Keratinocyte (primary cell): ENCODE measurements around the gene ARHGAP6. TPM values are rescaled to one million over a fixed set of nuclear protein-coding genes. Genes with fewer than 3 reads are reported as not detected.

Experiments
- DNase-seq: peaks from one replicate; pipeline ENCODE4 v3.0.0-alpha.2; 2011; ENCODE audit warnings: low read depth, missing footprints, low spot score
- FAIRE-seq: peaks from 2 replicates; lab custom pipeline; 2011; peaks lifted over from hg19 to GRCh38; lab: Jason Lieb, UNC
- H2AFZ ChIP-seq: 2 replicates; pipeline ENCODE4 v1.6.0; 2012; ENCODE audit warnings: low read length, control low read depth, inconsistent platforms; ENCODE audit not compliant: control insufficient read depth
- H3K27ac ChIP-seq: 2 replicates; pipeline ENCODE4 v1.5.1; 2011; ENCODE audit warnings: low read length; ENCODE audit not compliant: control insufficient read depth, insufficient read depth
- H3K27me3 ChIP-seq: 3 replicates; pipeline ENCODE4 v1.6.0; 2011; ENCODE audit warnings: low read length; ENCODE audit not compliant: control insufficient read depth, insufficient read depth; ENCODE audit errors: extremely low read depth
- H3K36me3 ChIP-seq, 2 experiments: 2 replicates in 1 of 2; 3 replicates in 1 of 2; pipeline ENCODE4 v1.5.1; 2011; ENCODE audit warnings: low read length in 2 of 2, mild to moderate bottlenecking in 1 of 2; ENCODE audit not compliant: control insufficient read depth in 2 of 2, insufficient read depth in 2 of 2; ENCODE audit errors: extremely low read depth in 1 of 2
- H3K4me1 ChIP-seq: 3 replicates; pipeline ENCODE4 v1.5.1; 2011; ENCODE audit warnings: low read length; ENCODE audit not compliant: control insufficient read depth, insufficient read depth; ENCODE audit errors: extremely low read depth
- H3K4me2 ChIP-seq: 3 replicates; pipeline ENCODE4 v1.6.0; 2011; ENCODE audit warnings: low read depth, low read length; ENCODE audit not compliant: control insufficient read depth, insufficient read depth; ENCODE audit errors: extremely low read depth
- H3K4me3 ChIP-seq, 3 experiments: fragments of 200-600 bp in 1 of 3; sonication (generic) in 1 of 3; 2 replicates in 2 of 3; 3 replicates in 1 of 3; pipeline ENCODE4 v1.5.1; 2011 to 2016; ENCODE audit warnings: low read length in 3 of 3, mild to moderate bottlenecking in 3 of 3, control low read depth in 2 of 3, inconsistent platforms in 1 of 3, low read depth in 1 of 3, mixed read lengths in 1 of 3, mixed run types in 1 of 3, moderate library complexity in 1 of 3; ENCODE audit not compliant: control insufficient read depth in 2 of 3, insufficient read depth in 2 of 3; ENCODE audit errors: extremely low read depth in 1 of 3
- H3K79me2 ChIP-seq: 2 replicates; pipeline ENCODE4 v1.6.0; 2012; ENCODE audit warnings: low read length; ENCODE audit not compliant: control insufficient read depth, insufficient read depth
- H3K9ac ChIP-seq: 3 replicates; pipeline ENCODE4 v1.6.0; 2011; ENCODE audit warnings: low read length; ENCODE audit not compliant: control insufficient read depth, insufficient read depth; ENCODE audit errors: extremely low read depth
- H3K9me1 ChIP-seq: 3 replicates; pipeline ENCODE4 v1.6.0; 2011; ENCODE audit warnings: low read length; ENCODE audit not compliant: control insufficient read depth, insufficient read depth; ENCODE audit errors: extremely low read depth
- H3K9me3 ChIP-seq: 2 replicates; pipeline ENCODE4 v1.5.1; 2012; ENCODE audit warnings: low read depth, low read length; ENCODE audit not compliant: control insufficient read depth
- H4K20me1 ChIP-seq: 3 replicates; pipeline ENCODE4 v1.6.0; 2011; ENCODE audit warnings: low read length; ENCODE audit not compliant: control insufficient read depth, insufficient read depth; ENCODE audit errors: extremely low read depth
- EZH2 ChIP-seq: IDR thresholded peaks from one replicate; pipeline ENCODE4 v1.6.1; 2012; ENCODE audit warnings: inconsistent platforms, mild to moderate bottlenecking, low read length, moderate library complexity
- dilution Hi-C: fragments of 300-500 bp; cut with MboI; formaldehyde crosslinking; loops from one replicate; pipeline ENCODE4 v1.7.0; 2020; ENCODE audit warnings: low sequenced_read_pairs; ENCODE audit not compliant: extremely low pct_ligation_motif_present
- polyA plus RNA-seq, 5 experiments: library from polyadenylated mRNA; depleted of rRNA in 3 of 5; stranded (reverse) in 3 of 5; stranded (forward) in 1 of 5; unstranded in 1 of 5; fragments of >200 nt; gene quantifications; 1 replicate in 1 of 5; 2 replicates in 3 of 5; 3 replicates in 1 of 5; pipeline versions ENCODE4 v1.2.1 to v1.2.3, GENCODE V29; 2011 to 2012; ENCODE audit warnings: missing spikeins in 2 of 5, low read depth in 1 of 5, low replicate concordance in 1 of 5
- TF ChIP-seq, protein P1 (sequence below), 3 experiments: IDR thresholded peaks in 1 of 3; conservative IDR thresholded peaks in 1 of 3; optimal IDR thresholded peaks in 1 of 3; 2 replicates in 2 of 3; 3 replicates in 1 of 3; pipeline versions ENCODE3 to v1.5.1; 2011; ENCODE audit warnings: low read length in 3 of 3, mild to moderate bottlenecking in 3 of 3, moderate library complexity in 2 of 3, control low read depth in 1 of 3, inconsistent platforms in 1 of 3; ENCODE audit not compliant: insufficient read depth in 2 of 3; ENCODE audit errors: extremely low read depth in 1 of 3

The ARHGAP6 gene
- polyA plus RNA-seq, 1 donor (not counting 4 experiments of a cell fraction or from before 2014, with no cell fraction given): 0.01 TPM

DNA sequence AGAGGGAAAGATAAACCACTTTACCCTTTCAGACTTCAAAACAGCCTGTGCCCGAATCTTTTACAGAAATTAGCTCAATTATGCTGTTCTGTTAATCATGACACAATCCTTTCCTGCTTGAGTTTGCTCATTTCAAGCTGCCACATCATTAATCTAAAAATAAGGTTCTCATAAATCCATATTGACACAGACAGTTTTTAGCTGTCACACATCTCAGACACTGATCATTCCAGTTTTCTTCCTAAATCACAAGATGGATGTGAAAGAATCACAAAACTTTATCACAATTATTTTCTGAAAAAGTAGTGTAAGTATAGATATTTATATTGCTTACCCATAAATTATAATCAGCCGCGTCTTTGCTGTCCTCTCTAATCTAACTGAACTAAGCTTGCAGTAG, 400.4 kb downstream of the ARHGAP6 start:
- Histone ChIP-seq H2AFZ (no peak overlapping the region), H3K27ac (no peak overlapping the region), H3K9ac (no peak overlapping the region), H3K4me3 (no peak overlapping the region), H4K20me1 (no peaks in the 10 kb centered on the region), H3K36me3 (no peaks in the 10 kb centered on the region), H3K9me3 (no peaks in the 10 kb centered on the region), H3K4me1 (peaks cover 8% of the 10 kb centered on the region), H3K27me3 (no peaks in the 10 kb centered on the region), H3K9me1 (no peaks in the 10 kb centered on the region), H3K4me2 (no peak overlapping the region), H3K79me2 (no peaks in the 10 kb centered on the region)
- dilution Hi-C loops: no loop called here
- TF ChIP-seq EZH2: no peak
- DNase-seq: no peak
- FAIRE-seq: no peak

DNA sequence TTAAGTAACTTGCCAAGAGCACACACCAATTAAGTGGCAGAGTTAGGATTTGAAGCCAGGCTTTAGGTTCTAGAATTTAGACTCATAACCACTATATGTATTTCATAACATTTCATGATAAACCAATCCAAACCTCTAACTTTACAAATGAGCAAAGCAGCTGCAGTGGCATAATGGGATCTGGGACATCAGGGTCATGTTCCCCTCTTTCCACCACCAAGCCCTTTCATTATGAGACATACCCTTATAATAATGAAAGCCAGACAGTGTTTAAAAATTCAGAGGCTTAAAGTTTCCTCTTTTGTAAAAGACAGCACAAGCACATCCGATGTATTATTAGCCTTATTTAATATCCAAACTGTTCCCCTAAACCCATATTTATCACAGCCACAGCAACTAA, 400.8 kb downstream of the ARHGAP6 start:
- H3K27me3 ChIP-seq: no peaks in the 10 kb centered on the region
- no peaks in the 10 kb centered on the region for H3K9me3 ChIP-seq
- FAIRE-seq (no peak), DNase-seq (no peak)
- H3K4me1 ChIP-seq: peaks cover 8% of the 10 kb centered on the region
- no peak overlapping the region for H3K9ac ChIP-seq
- H3K79me2 ChIP-seq: no peaks in the 10 kb centered on the region
- dilution Hi-C loops: no loop called here
- H2AFZ ChIP-seq: no peak overlapping the region
- no peak for TF ChIP-seq EZH2
- TF ChIP-seq, protein P1, sequence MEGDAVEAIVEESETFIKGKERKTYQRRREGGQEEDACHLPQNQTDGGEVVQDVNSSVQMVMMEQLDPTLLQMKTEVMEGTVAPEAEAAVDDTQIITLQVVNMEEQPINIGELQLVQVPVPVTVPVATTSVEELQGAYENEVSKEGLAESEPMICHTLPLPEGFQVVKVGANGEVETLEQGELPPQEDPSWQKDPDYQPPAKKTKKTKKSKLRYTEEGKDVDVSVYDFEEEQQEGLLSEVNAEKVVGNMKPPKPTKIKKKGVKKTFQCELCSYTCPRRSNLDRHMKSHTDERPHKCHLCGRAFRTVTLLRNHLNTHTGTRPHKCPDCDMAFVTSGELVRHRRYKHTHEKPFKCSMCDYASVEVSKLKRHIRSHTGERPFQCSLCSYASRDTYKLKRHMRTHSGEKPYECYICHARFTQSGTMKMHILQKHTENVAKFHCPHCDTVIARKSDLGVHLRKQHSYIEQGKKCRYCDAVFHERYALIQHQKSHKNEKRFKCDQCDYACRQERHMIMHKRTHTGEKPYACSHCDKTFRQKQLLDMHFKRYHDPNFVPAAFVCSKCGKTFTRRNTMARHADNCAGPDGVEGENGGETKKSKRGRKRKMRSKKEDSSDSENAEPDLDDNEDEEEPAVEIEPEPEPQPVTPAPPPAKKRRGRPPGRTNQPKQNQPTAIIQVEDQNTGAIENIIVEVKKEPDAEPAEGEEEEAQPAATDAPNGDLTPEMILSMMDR (optimal IDR thresholded peaks at IDR 0.05 in 1 of 3, IDR thresholded peaks at IDR 0.05 in 1 of 3, conservative IDR thresholded peaks at IDR 0.05 in 1 of 3; ENCODE audit: extremely low read depth in 1 of 3, insufficient read depth in 2 of 3, low read length in 3 of 3): no peak
- H3K27ac ChIP-seq: no peak overlapping the region
- H4K20me1 ChIP-seq: no peaks in the 10 kb centered on the region
- no peak overlapping the region for H3K4me3 ChIP-seq
- no peaks in the 10 kb centered on the region for H3K9me1 ChIP-seq
- H3K36me3 ChIP-seq: no peaks in the 10 kb centered on the region
- H3K4me2 ChIP-seq: no peak overlapping the region

GRCh38 chrX:11261260-11261659, 404.5 kb downstream of the ARHGAP6 start:
- H3K4me2 ChIP-seq: no peak overlapping the region
- no peak for FAIRE-seq
- H3K79me2 ChIP-seq: no peaks in the 10 kb centered on the region
- no peak for TF ChIP-seq EZH2
- TF ChIP-seq, protein P1 (optimal IDR thresholded peaks at IDR 0.05 in 1 of 3, IDR thresholded peaks at IDR 0.05 in 1 of 3, conservative IDR thresholded peaks at IDR 0.05 in 1 of 3; ENCODE audit: extremely low read depth in 1 of 3, insufficient read depth in 2 of 3, low read length in 3 of 3): no peak
- H2AFZ ChIP-seq: no peak overlapping the region
- dilution Hi-C loops: no loop called here
- H3K9me3 ChIP-seq: no peaks in the 10 kb centered on the region
- no peaks in the 10 kb centered on the region for H3K36me3 ChIP-seq
- no peak overlapping the region for H3K4me3 ChIP-seq
- no peaks in the 10 kb centered on the region for H3K27me3 ChIP-seq
- no peak overlapping the region for H3K9ac ChIP-seq
- H4K20me1 ChIP-seq: no peaks in the 10 kb centered on the region
- peaks cover 8% of the 10 kb centered on the region for H3K4me1 ChIP-seq
- H3K27ac ChIP-seq: no peak overlapping the region
- DNase-seq: no peak
- H3K9me1 ChIP-seq: no peaks in the 10 kb centered on the region
